GM23248 (cell line): ENCODE data around the gene EIPR1. TPM values are rescaled to one million over a fixed set of nuclear protein-coding genes. Genes with fewer than 3 reads are reported as not detected.

ENCODE experiments used
- DNase-seq: peaks from one replicate; pipeline ENCODE4 v3.0.0-alpha.2; 2015
- H2AFZ ChIP-seq: fragments of 200-600 bp; sonication (generic); 2 replicates; pipeline ENCODE4 v1.6.1; 2016; ENCODE audit warnings: antibody characterized with exemption
- H3F3A ChIP-seq: fragments of 200-600 bp; sonication (generic); 2 replicates; pipeline ENCODE4 v1.6.1; 2016; ENCODE audit warnings: mild to moderate bottlenecking, antibody characterized with exemption, mixed run types; ENCODE audit not compliant: insufficient read depth
- H3K27ac ChIP-seq: fragments of 200-600 bp; sonication (generic); 2 replicates; pipeline ENCODE4 v1.5.1; 2016; ENCODE audit warnings: mild to moderate bottlenecking
- H3K27me3 ChIP-seq: fragments of 200-600 bp; sonication (generic); replicated peaks from 2 replicates; pipeline ENCODE4 v1.6.1; 2016; ENCODE audit warnings: mild to moderate bottlenecking; ENCODE audit not compliant: insufficient read depth
- H3K36me3 ChIP-seq: fragments of 200-600 bp; sonication (generic); 2 replicates; pipeline ENCODE4 v1.6.1; 2016; ENCODE audit warnings: low read depth, mild to moderate bottlenecking
- H3K4me1 ChIP-seq: fragments of 200-600 bp; sonication (generic); 2 replicates; pipeline ENCODE4 v1.6.1; 2016; ENCODE audit warnings: mild to moderate bottlenecking; ENCODE audit not compliant: insufficient read depth
- H3K4me2 ChIP-seq: fragments of 200-600 bp; sonication (generic); one replicate; pipeline ENCODE4 v1.6.1; 2016; ENCODE audit warnings: mild to moderate bottlenecking; ENCODE audit not compliant: unreplicated experiment
- H3K4me3 ChIP-seq: fragments of 200-600 bp; sonication (generic); 2 replicates; pipeline ENCODE4 v1.5.1; 2016; ENCODE audit warnings: mild to moderate bottlenecking
- H3K79me2 ChIP-seq: fragments of 200-600 bp; sonication (generic); 2 replicates; pipeline ENCODE4 v1.6.1; 2016; ENCODE audit warnings: mild to moderate bottlenecking; ENCODE audit not compliant: insufficient read depth
- H3K9ac ChIP-seq: fragments of 200-600 bp; sonication (generic); 2 replicates; pipeline ENCODE4 v1.6.1; 2016; ENCODE audit warnings: mild to moderate bottlenecking
- H3K9me2 ChIP-seq: fragments of 200-600 bp; sonication (generic); 2 replicates; pipeline ENCODE4 v1.6.1; 2016; ENCODE audit warnings: mixed run types, mild to moderate bottlenecking, moderate library complexity; ENCODE audit not compliant: insufficient read depth
- H3K9me3 ChIP-seq: fragments of 200-600 bp; sonication (generic); one replicate; pipeline ENCODE4 v1.6.1; 2017; ENCODE audit warnings: low read depth
- H4K20me1 ChIP-seq: fragments of 200-600 bp; sonication (generic); 2 replicates; pipeline ENCODE4 v1.6.0; 2016; ENCODE audit not compliant: insufficient read depth
- EZH2 ChIP-seq: fragments of 200-600 bp; sonication (generic); IDR thresholded peaks from 2 replicates; pipeline ENCODE4 v1.6.1; 2018; ENCODE audit warnings: antibody characterized with exemption, mild to moderate bottlenecking; ENCODE audit not compliant: insufficient read depth, poor library complexity, severe bottlenecking
- EZH2phosphoT487 ChIP-seq: fragments of 200-600 bp; sonication (generic); IDR thresholded peaks from 2 replicates; pipeline ENCODE4 v1.6.1; 2018; ENCODE audit warnings: antibody characterized with exemption, moderate library complexity, mild to moderate bottlenecking, low read depth; ENCODE audit not compliant: insufficient read depth
- WGBS, 2 experiments: methylation state at CpG; one replicate each; pipeline ENCODE4 v1.1.6; 2015 to 2017; ENCODE audit warnings: low lambda C conversion rate in 2 of 2, low coverage in 1 of 2; ENCODE audit errors: missing lambda C conversion rate in 2 of 2; 5-methylcytosine and 5-hydroxymethylcytosine counted together
- in situ Hi-C: fragments of 300-500 bp; cut with MboI; formaldehyde crosslinking; loops from 2 replicates; pipeline ENCODE4 v1.15.0; 2020
- polyA plus RNA-seq: library from polyadenylated mRNA; unstranded; fragments of >200 nt; fragmentation: Nextera tagmentation; extraction: Ambion mirVana; gene quantifications from 2 replicates; pipeline ENCODE4 v1.2.1, GENCODE V29; 2016
- total RNA-seq: library from RNA; depleted of rRNA; stranded (reverse); fragments of >200 nt; shearing (Covaris generic); gene quantifications from 2 replicates; pipeline ENCODE4 v1.2.3, GENCODE V29; 2014

EIPR1 gene
- total and polyA plus RNA-seq, 2 experiments from 2014 or later: 20.2 to 46.5 TPM

DNA sequence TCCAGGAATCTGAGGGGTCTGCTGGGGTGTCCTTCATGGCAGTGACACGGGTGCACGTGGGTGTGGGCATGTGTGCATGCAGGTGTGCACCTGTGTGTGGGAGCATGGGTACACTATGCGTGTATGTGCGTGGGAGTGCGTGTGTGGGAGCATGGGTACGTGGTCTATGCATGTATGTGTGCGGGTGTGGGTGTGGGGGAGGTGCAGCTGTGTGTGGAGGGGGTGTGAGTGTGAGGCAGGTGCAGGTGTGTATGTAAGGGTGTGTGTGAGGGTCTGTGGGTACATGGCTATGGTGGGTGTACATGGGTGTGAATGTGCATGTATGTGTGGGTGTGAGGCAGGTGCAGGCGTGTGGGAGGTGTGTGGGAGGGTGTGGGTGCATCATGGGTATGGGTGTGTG lies 36.3 kb downstream of the EIPR1 start:
- Histone ChIP-seq H4K20me1 (no peaks in the 10 kb centered on the region), H3K4me3 (no peak overlapping the region), H3K9ac (no peak overlapping the region), H3F3A (no peaks in the 10 kb centered on the region), H3K27me3 (no peaks in the 10 kb centered on the region), H3K9me3 (no peaks in the 10 kb centered on the region), H3K4me2 (no peak overlapping the region), H3K79me2 (no peaks in the 10 kb centered on the region), H3K36me3 (no peaks in the 10 kb centered on the region), H2AFZ (no peak overlapping the region), H3K27ac (no peak overlapping the region), H3K4me1 (no peaks in the 10 kb centered on the region), H3K9me2 (no peaks in the 10 kb centered on the region)
- in situ Hi-C loops: no loop called here
- DNase-seq: no peak
- 93 to 97% methylated on average over 8 of the region's 8 CpGs for WGBS, 2 experiments
- TF ChIP-seq EZH2: no peak
- TF ChIP-seq EZH2phosphoT487: no peak

DNA sequence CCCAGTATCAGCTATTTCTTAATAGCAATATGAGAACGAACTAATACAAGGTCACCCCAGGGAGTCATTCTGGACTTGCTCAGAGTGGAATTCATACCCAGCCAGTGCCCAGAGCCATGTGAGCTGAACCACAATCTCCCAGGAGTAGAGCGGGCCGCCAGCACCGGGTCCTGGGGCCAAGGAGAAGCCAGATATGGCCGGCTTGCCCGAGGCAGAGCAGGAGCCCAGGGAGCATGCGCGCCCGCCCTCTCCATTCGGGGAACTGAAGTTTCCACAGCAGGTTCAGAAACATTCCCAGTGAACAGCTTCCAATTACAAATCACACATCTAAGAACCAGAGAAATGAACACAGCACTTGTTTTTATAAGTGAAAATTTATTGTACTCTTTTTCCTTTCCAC lies 37.5 kb downstream of the EIPR1 start:
- no peak overlapping the region for H2AFZ ChIP-seq

DNA sequence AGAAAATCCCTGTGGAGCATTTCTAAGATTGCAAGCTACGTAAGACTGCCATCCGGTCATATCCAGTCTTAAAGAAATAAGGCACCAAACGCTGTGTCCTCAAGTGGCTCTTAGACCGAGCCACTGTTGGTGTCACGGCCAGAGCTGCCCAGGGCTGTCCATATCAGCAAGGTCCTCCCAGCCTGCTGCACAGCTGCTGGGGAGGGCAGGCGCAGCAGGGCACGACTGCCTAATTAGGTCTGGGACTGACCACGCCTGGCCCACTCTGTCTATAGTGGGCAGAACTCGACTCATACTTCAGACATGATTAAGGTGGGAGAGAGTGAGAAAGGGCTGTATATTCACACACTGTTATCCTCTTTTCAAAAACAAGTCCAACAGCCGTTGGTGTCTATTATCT lies 39.3 kb downstream of the EIPR1 start:
- Histone ChIP-seq H3K36me3 (no peaks in the 10 kb centered on the region), H3K4me1 (no peaks in the 10 kb centered on the region), H3K4me3 (no peak overlapping the region), H3K9me2 (no peaks in the 10 kb centered on the region), H3F3A (no peaks in the 10 kb centered on the region), H3K27ac (no peak overlapping the region), H2AFZ (no peak overlapping the region), H4K20me1 (no peaks in the 10 kb centered on the region), H3K9me3 (no peaks in the 10 kb centered on the region), H3K79me2 (no peaks in the 10 kb centered on the region), H3K27me3 (no peaks in the 10 kb centered on the region), H3K4me2 (no peak overlapping the region), H3K9ac (no peak overlapping the region)
- in situ Hi-C loops: no loop called here
- WGBS, 2 experiments: 91 to 93% methylated on average over 10 of the region's 10 CpGs
- TF ChIP-seq EZH2phosphoT487 (no peak), EZH2 (no peak)
- no peak for DNase-seq

More for the DNA sequence above, 37.5 kb downstream of the EIPR1 start:
- Histone ChIP-seq H3K27me3 (no peaks in the 10 kb centered on the region), H3K4me1 (no peaks in the 10 kb centered on the region), H3F3A (no peaks in the 10 kb centered on the region), H4K20me1 (no peaks in the 10 kb centered on the region), H3K36me3 (no peaks in the 10 kb centered on the region), H3K4me3 (no peak overlapping the region), H3K79me2 (no peaks in the 10 kb centered on the region), H3K9ac (no peak overlapping the region), H3K27ac (no peak overlapping the region), H3K9me2 (no peaks in the 10 kb centered on the region), H3K9me3 (no peaks in the 10 kb centered on the region), H3K4me2 (no peak overlapping the region)
- no peak for DNase-seq
- WGBS, 2 experiments: 95 to 97% methylated on average over 10 of the region's 10 CpGs
- no peak for TF ChIP-seq EZH2phosphoT487
- no peak for TF ChIP-seq EZH2
- in situ Hi-C loops: no loop called here

DNA sequence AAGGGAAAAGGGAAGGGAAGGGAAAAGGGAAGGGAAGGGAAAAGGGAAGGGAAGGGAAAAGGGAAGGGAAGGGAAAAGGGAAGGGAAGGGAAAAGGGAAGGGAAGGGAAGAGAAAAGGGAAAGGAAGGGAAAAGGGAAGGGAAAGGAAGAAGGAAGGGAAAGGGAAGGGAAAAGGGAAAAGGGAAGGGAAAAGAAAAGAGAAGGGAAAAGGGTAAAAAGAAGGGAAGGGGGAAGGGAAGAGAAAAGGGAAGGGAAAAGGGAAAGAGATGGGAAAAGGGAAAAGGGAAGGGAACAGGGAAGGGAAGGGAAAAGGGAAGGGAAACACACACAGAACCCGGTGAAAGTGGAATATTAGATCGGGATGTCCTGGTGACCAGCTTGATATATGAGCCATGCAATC lies 40.8 kb downstream of the EIPR1 start:
- no peak for TF ChIP-seq EZH2
- TF ChIP-seq EZH2phosphoT487: no peak
- H3K9ac ChIP-seq: no peak overlapping the region
- no peaks in the 10 kb centered on the region for H3K79me2 ChIP-seq
- H3K4me2 ChIP-seq: no peak overlapping the region
- in situ Hi-C loops: no loop called here
- H3K4me1 ChIP-seq: no peaks in the 10 kb centered on the region
- H3K9me3 ChIP-seq: no peaks in the 10 kb centered on the region
- H4K20me1 ChIP-seq: no peaks in the 10 kb centered on the region
- no peak overlapping the region for H2AFZ ChIP-seq
- no peak overlapping the region for H3K4me3 ChIP-seq
- DNase-seq: no peak
- H3K9me2 ChIP-seq: no peaks in the 10 kb centered on the region
- no peaks in the 10 kb centered on the region for H3F3A ChIP-seq
- H3K36me3 ChIP-seq: no peaks in the 10 kb centered on the region
- no peak overlapping the region for H3K27ac ChIP-seq
- 99 to 100% methylated on average over 2 of the region's 2 CpGs for WGBS, 2 experiments
- H3K27me3 ChIP-seq: no peaks in the 10 kb centered on the region
